ENCODE measurements around the gene POC5. TPM values are rescaled to one million over a fixed set of nuclear protein-coding genes. Genes with fewer than 3 reads are reported as not detected.

POC5 gene
- total and polyA plus RNA-seq, 2 of the 8 experiments (the other 6 are each of a cell fraction or from before 2014, with no cell fraction given): 11.2 to 12.1 TPM

DNA sequence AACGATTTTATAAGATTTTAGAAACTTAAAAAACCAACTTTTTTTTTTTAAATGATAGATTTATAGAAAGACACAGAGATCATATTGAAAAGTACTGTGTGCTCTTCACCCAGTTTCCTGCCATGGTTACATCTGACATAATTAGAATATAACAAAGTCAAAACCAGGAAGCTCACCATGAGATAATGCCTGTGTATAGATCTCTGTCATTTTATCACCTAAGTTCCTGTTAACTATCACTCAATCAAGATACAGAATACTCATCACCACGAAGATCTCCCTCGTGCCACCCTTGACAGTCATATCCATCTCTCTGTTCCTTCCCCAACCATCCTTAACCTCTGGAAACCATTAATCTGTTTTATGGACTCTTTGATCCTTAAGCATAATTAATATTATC, 39.1 kb downstream of the POC5 start:
- Histone ChIP-seq H3K18ac (ENCODE audit: extremely low read depth, low read length) (no peak overlapping the region), H3K79me2 (ENCODE audit: control insufficient read depth in 1 of 2, insufficient read depth in 2 of 2, low read length in 2 of 2) (no peaks in the 10 kb centered on the region), H3K9ac (replicated peaks in 1 of 4; ENCODE audit: extremely low read depth in 1 of 4, low read depth in 3 of 4, low read length in 3 of 4) (no peak overlapping the region), H2AFZ (ENCODE audit: low read length) (no peak overlapping the region), H3K4me1 (replicated peaks in 1 of 4; ENCODE audit: control insufficient read depth in 3 of 4, insufficient read depth in 4 of 4, low read length in 3 of 4) (no peaks in the 10 kb centered on the region), H3K27ac (ENCODE audit: low read depth, low read length) (no peak overlapping the region), H4K8ac (ENCODE audit: extremely low read depth, insufficient read depth, low read length) (no peak overlapping the region), H3K9me3 (ENCODE audit: insufficient read depth in 2 of 2, low read depth in 1 of 2, low read length in 1 of 2) (no peaks in the 10 kb centered on the region), H3K23me2 (ENCODE audit: low read depth, low read length) (no peaks in the 10 kb centered on the region), H2BK15ac (ENCODE audit: low read length) (no peak overlapping the region), H3K79me1 (ENCODE audit: low read depth, low read length) (no peaks in the 10 kb centered on the region), H2BK12ac (ENCODE audit: low read depth, low read length) (no peak overlapping the region), H3K4me3 (ENCODE audit: extremely low read depth in 1 of 4, insufficient read depth in 2 of 4, low read depth in 3 of 4, low read length in 4 of 4) (no peak overlapping the region), H3K23ac (ENCODE audit: insufficient read length) (no peak overlapping the region), H3K14ac (ENCODE audit: insufficient read length) (no peak overlapping the region), H3K56ac (replicated peaks; ENCODE audit: insufficient read length, low read depth, low read length) (no peak overlapping the region), H4K20me1 (replicated peaks in 1 of 2; ENCODE audit: control insufficient read depth in 1 of 2, insufficient read depth in 2 of 2, low read length in 2 of 2) (no peaks in the 10 kb centered on the region), H2BK5ac (ENCODE audit: low read depth, low read length) (no peak overlapping the region), H3K36me3 (ENCODE audit: control insufficient read depth in 2 of 4, insufficient read depth in 4 of 4, low read length in 3 of 4) (peaks cover 0 to 3% (median 1%) of the 10 kb centered on the region in 4 experiments; a peak in 2 of 8 replicates), H2AK5ac (ENCODE audit: low read depth, low read length) (no peak overlapping the region), H4K91ac (replicated peaks; ENCODE audit: insufficient read length, low read length) (no peak overlapping the region), H3K4me2 (ENCODE audit: insufficient read depth in 1 of 2, low read depth in 2 of 2, low read length in 2 of 2) (no peak overlapping the region), H3K27me3 (replicated peaks in 1 of 4; ENCODE audit: control insufficient read depth in 3 of 4, extremely low read depth in 1 of 4, insufficient read depth in 3 of 4, low read length in 3 of 4) (no peaks in the 10 kb centered on the region), H4K5ac (ENCODE audit: insufficient read length, low read depth, low read length) (no peak overlapping the region), H3K4ac (replicated peaks; ENCODE audit: insufficient read length, low read depth, low read length) (no peak overlapping the region), H2BK120ac (replicated peaks; ENCODE audit: low read depth, low read length) (no peak overlapping the region), H2BK20ac (ENCODE audit: low read length) (no peak overlapping the region)
- DNase-seq (ENCODE audit: low read depth in 1 of 2, low spot score in 2 of 2): no peak
- no peak for FAIRE-seq
- ChIA-PET CTCF (ENCODE audit: partially characterized antibody) (interaction anchor here (0.7 to 2.8 kb wide), 2 partner anchors 14 to 22 kb away, joined by 3 to 8 read pairs; no protein-coding TSS in a partner anchor), POLR2A (ENCODE audit: partially characterized antibody) (no interaction called here)
- WGBS, 2 experiments (ENCODE audit: extremely low coverage in 1 of 2, insufficient coverage in 1 of 2, insufficient read length in 1 of 2, insufficient replicate concordance in 2 of 2, low coverage in 1 of 2, low lambda C conversion rate in 2 of 2, missing lambda C conversion rate in 1 of 2): 92% methylated on average over 3 of the region's 3 CpGs; no CpG with 5 or more reads in 1 of the 2 experiments
- TF ChIP-seq KDM4A (IDR thresholded peaks at IDR 0.05; ENCODE audit: low read depth, low read length, severe bottlenecking): no peak

Data from H1 (cell line).